SK-N-MC (cell line): ENCODE data around the gene CTNNA1.

Experiments
- DNase-seq: peaks from one replicate; pipeline ENCODE4 v3.0.0-alpha.2; 2011; ENCODE audit warnings: low read depth, low spot score
- H3K27ac ChIP-seq: fragments of 200-600 bp; sonication (generic); 2 replicates; pipeline ENCODE4 v1.5.1; 2016; ENCODE audit warnings: mixed run types
- H3K36me3 ChIP-seq: fragments of 200-600 bp; sonication (generic); 2 replicates; pipeline ENCODE4 v1.6.1; 2017; ENCODE audit warnings: antibody characterized with exemption, low read length, mixed read lengths; ENCODE audit not compliant: insufficient read depth
- H3K4me3 ChIP-seq: fragments of 200-600 bp; sonication (generic); 2 replicates; pipeline ENCODE4 v1.5.1; 2016
- H3K9ac ChIP-seq: fragments of 200-600 bp; sonication (generic); 2 replicates; pipeline ENCODE4 v1.8.0; 2017; ENCODE audit warnings: mixed run types, mixed read lengths; ENCODE audit not compliant: insufficient read length
- H3K9me3 ChIP-seq: fragments of 200-600 bp; sonication (generic); 2 replicates; pipeline ENCODE4 v1.6.1; 2017; ENCODE audit warnings: low read depth, mild to moderate bottlenecking, antibody characterized with exemption, low read length, moderate library complexity, mixed read lengths
- EZH2 ChIP-seq: fragments of 200-600 bp; sonication (generic); IDR thresholded peaks from one replicate; pipeline ENCODE4 v1.6.1; 2017; ENCODE audit warnings: antibody characterized with exemption
- FOXP2 ChIP-seq: optimal IDR thresholded peaks from 2 replicates; pipeline ENCODE3; 2011; ENCODE audit warnings: mild to moderate bottlenecking, moderate library complexity; ENCODE audit not compliant: insufficient read depth; ENCODE audit errors: extremely low read length, control extremely low read depth
- POLR2AphosphoS5 ChIP-seq: IDR thresholded peaks from 2 replicates; pipeline ENCODE4 v1.6.1; 2012; ENCODE audit warnings: mild to moderate bottlenecking, low read depth, low read length, borderline replicate concordance

The CTNNA1 gene

GRCh38 chr5:138955013-138955660 lies 201.9 kb downstream of the CTNNA1 start:
- TF ChIP-seq FOXP2 = no peak
- TF ChIP-seq EZH2 = no peak
- TF ChIP-seq POLR2AphosphoS5 = no peak
- H3K4me3 ChIP-seq = no peak overlapping the region
- H3K9ac ChIP-seq = no peak overlapping the region
- H3K27ac ChIP-seq = no peak overlapping the region
- DNase-seq = no peak
- no peaks in the 10 kb centered on the region for H3K9me3 ChIP-seq
- H3K36me3 ChIP-seq = no peaks in the 10 kb centered on the region

GRCh38 chr5:138955671-138956295 lies 202.6 kb downstream of the CTNNA1 start:
- Histone ChIP-seq H3K27ac (no peak overlapping the region), H3K9ac (no peak overlapping the region)
- TF ChIP-seq FOXP2 = no peak
- TF ChIP-seq POLR2AphosphoS5 = no peak
- TF ChIP-seq EZH2 = no peak

GRCh38 chr5:138956801-138957200 lies 203.6 kb downstream of the CTNNA1 start:
- Histone ChIP-seq H3K4me3 (no peak overlapping the region), H3K9me3 (no peaks in the 10 kb centered on the region), H3K27ac (no peak overlapping the region), H3K9ac (no peak overlapping the region), H3K36me3 (no peaks in the 10 kb centered on the region)
- DNase-seq = no peak
- TF ChIP-seq POLR2AphosphoS5 (no peak), EZH2 (no peak), FOXP2 (no peak)

More at GRCh38 chr5:138955671-138956295, 202.6 kb downstream of the CTNNA1 start:
- no peak overlapping the region for H3K4me3 ChIP-seq
- no peak for DNase-seq
- H3K36me3 ChIP-seq = no peaks in the 10 kb centered on the region
- no peaks in the 10 kb centered on the region for H3K9me3 ChIP-seq

GRCh38 chr5:138960145-138960692 lies 207.0 kb downstream of the CTNNA1 start:
- no peak for DNase-seq
- Histone ChIP-seq H3K27ac (no peak overlapping the region), H3K36me3 (no peaks in the 10 kb centered on the region), H3K9me3 (no peaks in the 10 kb centered on the region), H3K4me3 (no peak overlapping the region), H3K9ac (no peak overlapping the region)
- no peak for TF ChIP-seq FOXP2
- no peak for TF ChIP-seq EZH2
- TF ChIP-seq POLR2AphosphoS5 = no peak

- H3K9me3 ChIP-seq = no peaks in the 10 kb centered on the region
- no peak overlapping the region for H3K27ac ChIP-seq
- H3K36me3 ChIP-seq = no peaks in the 10 kb centered on the region
- DNase-seq = no peak
- no peak overlapping the region for H3K4me3 ChIP-seq
- TF ChIP-seq POLR2AphosphoS5 (no peak), FOXP2 (no peak), EZH2 (no peak)
- no peak overlapping the region for H3K9ac ChIP-seq
Measured at GRCh38 chr5:138961221-138961620, 208.0 kb downstream of the CTNNA1 start.

GRCh38 chr5:138961729-138962128 lies 208.5 kb downstream of the CTNNA1 start:
- Histone ChIP-seq H3K27ac (no peak overlapping the region), H3K9me3 (no peaks in the 10 kb centered on the region), H3K9ac (no peak overlapping the region), H3K36me3 (no peaks in the 10 kb centered on the region), H3K4me3 (no peak overlapping the region)
- DNase-seq = no peak
- TF ChIP-seq POLR2AphosphoS5 = no peak
- TF ChIP-seq FOXP2 = no peak
- TF ChIP-seq EZH2 = no peak

- no peak overlapping the region for H3K27ac ChIP-seq
- no peak for DNase-seq
- H3K9me3 ChIP-seq = no peaks in the 10 kb centered on the region
- H3K9ac ChIP-seq = no peak overlapping the region
- TF ChIP-seq POLR2AphosphoS5 (no peak), EZH2 (no peak), FOXP2 (no peak)
- no peaks in the 10 kb centered on the region for H3K36me3 ChIP-seq
- no peak overlapping the region for H3K4me3 ChIP-seq
Measured at GRCh38 chr5:138962614-138963370, 209.6 kb downstream of the CTNNA1 start.

- H3K36me3 ChIP-seq = no peaks in the 10 kb centered on the region
- no peak for DNase-seq
- H3K4me3 ChIP-seq = no peak overlapping the region
- H3K9ac ChIP-seq = no peak overlapping the region
- peak overlapping the region; percentile 84; the same call in 1 of the 2 replicates for H3K27ac ChIP-seq
- TF ChIP-seq EZH2 (no peak), FOXP2 (no peak), POLR2AphosphoS5 (no peak)
- no peaks in the 10 kb centered on the region for H3K9me3 ChIP-seq
Measured at GRCh38 chr5:138963763-138964371, 210.6 kb downstream of the CTNNA1 start.
